ENCODE data around the gene MYH6.
"Not testable (repeated sequence)": the region's sequence is repeated elsewhere in the genome, so short reads cannot be mapped to it uniquely, and the experiment has no call there.

MYH6 gene

GRCh38 chr14:23418021-23418420 is 9.9 kb upstream of the MYH6 start:
- no peak overlapping the region for H4K8ac ChIP-seq (ENCODE audit: low read depth, low read length)
- no peak overlapping the region for H3K27ac ChIP-seq (ENCODE audit: low read depth, low read length)
- no peak overlapping the region for H2BK5ac ChIP-seq (ENCODE audit: low read depth, low read length, poor library complexity)
- no peak overlapping the region for H2BK12ac ChIP-seq (ENCODE audit: low read length)
- no peaks in the 10 kb centered on the region for H3K79me2 ChIP-seq (ENCODE audit: control insufficient read depth, insufficient read depth, low read length, poor library complexity)
- no peak overlapping the region for H3K23ac ChIP-seq (ENCODE audit: low read length)
- no peak for DNase-seq
- peaks cover 0 to 4% of the 10 kb centered on the region in 2 experiments for H3K4me1 ChIP-seq (ENCODE audit: control insufficient read depth in 1 of 2, insufficient read depth in 2 of 2, low read length in 2 of 2)
- no peak overlapping the region for H3K4me3 ChIP-seq (ENCODE audit: low read depth, low read length)
- no peak overlapping the region for H4K12ac ChIP-seq (ENCODE audit: low read depth, low read length)
- no peak overlapping the region for H2BK120ac ChIP-seq (ENCODE audit: insufficient read depth, low read length, poor library complexity)
- H3K4me2 ChIP-seq (ENCODE audit: low read length), result no peak overlapping the region
- H3K9ac ChIP-seq (ENCODE audit: low read length), result no peak overlapping the region
- no peak overlapping the region for H2AK5ac ChIP-seq (ENCODE audit: low read length)
- WGBS (ENCODE audit: extremely low coverage, insufficient coverage, insufficient read length), result no CpG with 5 or more reads among the region's 21 CpGs
- H3K18ac ChIP-seq (ENCODE audit: low read length), result no peak overlapping the region
- H3K79me1 ChIP-seq (ENCODE audit: low read length), result no peaks in the 10 kb centered on the region
- no peaks in the 10 kb centered on the region for H3K9me3 ChIP-seq (ENCODE audit: insufficient read depth, low read depth, low read length)
- no peak overlapping the region for H3K14ac ChIP-seq (ENCODE audit: low read length)
- H3K4ac ChIP-seq (ENCODE audit: low read depth, low read length), result no peak overlapping the region
- no peak overlapping the region for H2AFZ ChIP-seq (ENCODE audit: insufficient read depth, low read length, poor library complexity)
- H3K36me3 ChIP-seq (ENCODE audit: control insufficient read depth in 1 of 2, insufficient read depth in 2 of 2, low read length in 2 of 2), result no peaks in the 10 kb centered on the region
- no peak overlapping the region for H4K91ac ChIP-seq (ENCODE audit: low read depth, low read length)
- H3K27me3 ChIP-seq (ENCODE audit: insufficient read depth, low read length), result no peaks in the 10 kb centered on the region

DNA sequence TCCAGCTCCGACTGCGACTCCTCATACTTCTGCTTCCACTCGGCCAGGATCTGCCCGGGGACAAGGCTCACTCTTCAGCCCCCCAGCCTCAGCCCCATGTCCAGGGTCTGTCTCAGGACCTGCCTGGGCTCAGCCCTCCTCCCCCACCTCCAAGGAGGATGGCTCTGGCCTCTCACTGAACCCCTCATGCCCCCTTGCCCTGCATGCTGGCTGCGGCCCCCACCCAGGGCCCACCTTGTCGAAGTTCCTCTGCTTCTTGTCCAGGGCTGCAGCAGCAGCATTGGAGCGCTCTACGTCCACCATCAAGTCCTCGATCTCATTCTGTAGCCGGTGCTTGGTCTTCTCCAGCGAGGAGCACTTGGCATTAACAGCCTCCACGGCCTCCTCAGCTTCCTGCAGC is 9.2 kb upstream of the MYH6 start:
- H4K8ac ChIP-seq (ENCODE audit: low read depth, low read length); H3K4ac ChIP-seq (ENCODE audit: low read depth, low read length); H3K79me2 ChIP-seq (ENCODE audit: control insufficient read depth, insufficient read depth, low read length, poor library complexity); H3K4me2 ChIP-seq (ENCODE audit: low read length); H3K9ac ChIP-seq (ENCODE audit: low read length); H2AK5ac ChIP-seq (ENCODE audit: low read length); H2BK5ac ChIP-seq (ENCODE audit: low read depth, low read length, poor library complexity); H3K14ac ChIP-seq (ENCODE audit: low read length); H2BK120ac ChIP-seq (ENCODE audit: insufficient read depth, low read length, poor library complexity); H3K27ac ChIP-seq (ENCODE audit: low read depth, low read length); H3K18ac ChIP-seq (ENCODE audit: low read length); H3K4me3 ChIP-seq (ENCODE audit: low read depth, low read length); H3K23ac ChIP-seq (ENCODE audit: low read length); H4K91ac ChIP-seq (ENCODE audit: low read depth, low read length); H3K4me1 ChIP-seq (ENCODE audit: control insufficient read depth in 1 of 2, insufficient read depth in 2 of 2, low read length in 2 of 2); H4K12ac ChIP-seq (ENCODE audit: low read depth, low read length); H3K9me3 ChIP-seq (ENCODE audit: insufficient read depth, low read depth, low read length); H2BK12ac ChIP-seq (ENCODE audit: low read length); H2AFZ ChIP-seq (ENCODE audit: insufficient read depth, low read length, poor library complexity); H3K36me3 ChIP-seq (ENCODE audit: control insufficient read depth in 1 of 2, insufficient read depth in 2 of 2, low read length in 2 of 2); H3K27me3 ChIP-seq (ENCODE audit: insufficient read depth, low read length); DNase-seq; H3K79me1 ChIP-seq (ENCODE audit: low read length): not testable (repeated sequence)
- WGBS (ENCODE audit: extremely low coverage, insufficient coverage, insufficient read length), result no CpG with 5 or more reads among the region's 12 CpGs

GRCh38 chr14:23416801-23417200 is 8.7 kb upstream of the MYH6 start:
- no CpG with 5 or more reads among the region's 11 CpGs for WGBS (ENCODE audit: extremely low coverage, insufficient coverage, insufficient read length)
- Histone ChIP-seq H3K36me3 (ENCODE audit: control insufficient read depth in 1 of 2, insufficient read depth in 2 of 2, low read length in 2 of 2) (no peaks in the 10 kb centered on the region), H2AK5ac (ENCODE audit: low read length) (no peak overlapping the region)

GRCh38 chr14:23415821-23416778 is 8.0 kb upstream of the MYH6 start:
- H3K27me3 ChIP-seq (ENCODE audit: insufficient read depth, low read length), result no peaks in the 10 kb centered on the region
- no peak for DNase-seq
- no peak overlapping the region for H4K91ac ChIP-seq (ENCODE audit: low read depth, low read length)
- no CpG with 5 or more reads among the region's 21 CpGs for WGBS (ENCODE audit: extremely low coverage, insufficient coverage, insufficient read length)
- H3K23ac ChIP-seq (ENCODE audit: low read length), result no peak overlapping the region
- no peak overlapping the region for H3K27ac ChIP-seq (ENCODE audit: low read depth, low read length)
- no peak overlapping the region for H4K8ac ChIP-seq (ENCODE audit: low read depth, low read length)
- no peak overlapping the region for H2BK5ac ChIP-seq (ENCODE audit: low read depth, low read length, poor library complexity)
- H3K79me1 ChIP-seq (ENCODE audit: low read length), result no peaks in the 10 kb centered on the region
- H3K4me2 ChIP-seq (ENCODE audit: low read length), result no peak overlapping the region
- H2AK5ac ChIP-seq (ENCODE audit: low read length), result no peak overlapping the region
- no peak overlapping the region for H3K14ac ChIP-seq (ENCODE audit: low read length)
- H3K36me3 ChIP-seq (ENCODE audit: control insufficient read depth in 1 of 2, insufficient read depth in 2 of 2, low read length in 2 of 2), result no peaks in the 10 kb centered on the region
- H3K18ac ChIP-seq (ENCODE audit: low read length), result no peak overlapping the region
- no peak overlapping the region for H3K9ac ChIP-seq (ENCODE audit: low read length)
- no peak overlapping the region for H4K12ac ChIP-seq (ENCODE audit: low read depth, low read length)
- no peak overlapping the region for H3K4me3 ChIP-seq (ENCODE audit: low read depth, low read length)
- H3K79me2 ChIP-seq (ENCODE audit: control insufficient read depth, insufficient read depth, low read length, poor library complexity), result no peaks in the 10 kb centered on the region
- H2BK12ac ChIP-seq (ENCODE audit: low read length), result no peak overlapping the region
- H3K4ac ChIP-seq (ENCODE audit: low read depth, low read length), result no peak overlapping the region
- no peak overlapping the region for H2BK120ac ChIP-seq (ENCODE audit: insufficient read depth, low read length, poor library complexity)
- H3K9me3 ChIP-seq (ENCODE audit: insufficient read depth, low read depth, low read length), result no peaks in the 10 kb centered on the region
- H3K4me1 ChIP-seq (ENCODE audit: control insufficient read depth in 1 of 2, insufficient read depth in 2 of 2, low read length in 2 of 2), result peaks cover 0 to 4% of the 10 kb centered on the region in 2 experiments
- H2AFZ ChIP-seq (ENCODE audit: insufficient read depth, low read length, poor library complexity), result no peak overlapping the region

More at GRCh38 chr14:23416801-23417200, 8.7 kb upstream of the MYH6 start:
- no peak overlapping the region for H3K4ac ChIP-seq (ENCODE audit: low read depth, low read length)
- no peak overlapping the region for H2AFZ ChIP-seq (ENCODE audit: insufficient read depth, low read length, poor library complexity)
- no peak overlapping the region for H3K9ac ChIP-seq (ENCODE audit: low read length)
- no peak overlapping the region for H4K91ac ChIP-seq (ENCODE audit: low read depth, low read length)
- no peak overlapping the region for H3K4me2 ChIP-seq (ENCODE audit: low read length)
- H4K12ac ChIP-seq (ENCODE audit: low read depth, low read length), result no peak overlapping the region
- H3K14ac ChIP-seq (ENCODE audit: low read length), result no peak overlapping the region
- peaks cover 0 to 4% of the 10 kb centered on the region in 2 experiments for H3K4me1 ChIP-seq (ENCODE audit: control insufficient read depth in 1 of 2, insufficient read depth in 2 of 2, low read length in 2 of 2)
- H3K27ac ChIP-seq (ENCODE audit: low read depth, low read length), result no peak overlapping the region
- no peak overlapping the region for H2BK120ac ChIP-seq (ENCODE audit: insufficient read depth, low read length, poor library complexity)
- H2BK12ac ChIP-seq (ENCODE audit: low read length), result no peak overlapping the region
- H3K27me3 ChIP-seq (ENCODE audit: insufficient read depth, low read length), result no peaks in the 10 kb centered on the region
- H3K79me2 ChIP-seq (ENCODE audit: control insufficient read depth, insufficient read depth, low read length, poor library complexity), result no peaks in the 10 kb centered on the region
- no peak overlapping the region for H2BK5ac ChIP-seq (ENCODE audit: low read depth, low read length, poor library complexity)
- H3K79me1 ChIP-seq (ENCODE audit: low read length), result no peaks in the 10 kb centered on the region
- no peak overlapping the region for H4K8ac ChIP-seq (ENCODE audit: low read depth, low read length)
- H3K4me3 ChIP-seq (ENCODE audit: low read depth, low read length), result no peak overlapping the region
- no peak overlapping the region for H3K23ac ChIP-seq (ENCODE audit: low read length)
- no peaks in the 10 kb centered on the region for H3K9me3 ChIP-seq (ENCODE audit: insufficient read depth, low read depth, low read length)
- no peak overlapping the region for H3K18ac ChIP-seq (ENCODE audit: low read length)
- no peak for DNase-seq

Measured in trophoblast cell (in vitro differentiated cells and primary cell).